ENCODE measurements around the gene NLRP6. TPM values are rescaled to one million over a fixed set of nuclear protein-coding genes. Genes with fewer than 3 reads are reported as not detected.

The NLRP6 gene
- total RNA-seq, 1 donor from 2014 or later = not detected

DNA sequence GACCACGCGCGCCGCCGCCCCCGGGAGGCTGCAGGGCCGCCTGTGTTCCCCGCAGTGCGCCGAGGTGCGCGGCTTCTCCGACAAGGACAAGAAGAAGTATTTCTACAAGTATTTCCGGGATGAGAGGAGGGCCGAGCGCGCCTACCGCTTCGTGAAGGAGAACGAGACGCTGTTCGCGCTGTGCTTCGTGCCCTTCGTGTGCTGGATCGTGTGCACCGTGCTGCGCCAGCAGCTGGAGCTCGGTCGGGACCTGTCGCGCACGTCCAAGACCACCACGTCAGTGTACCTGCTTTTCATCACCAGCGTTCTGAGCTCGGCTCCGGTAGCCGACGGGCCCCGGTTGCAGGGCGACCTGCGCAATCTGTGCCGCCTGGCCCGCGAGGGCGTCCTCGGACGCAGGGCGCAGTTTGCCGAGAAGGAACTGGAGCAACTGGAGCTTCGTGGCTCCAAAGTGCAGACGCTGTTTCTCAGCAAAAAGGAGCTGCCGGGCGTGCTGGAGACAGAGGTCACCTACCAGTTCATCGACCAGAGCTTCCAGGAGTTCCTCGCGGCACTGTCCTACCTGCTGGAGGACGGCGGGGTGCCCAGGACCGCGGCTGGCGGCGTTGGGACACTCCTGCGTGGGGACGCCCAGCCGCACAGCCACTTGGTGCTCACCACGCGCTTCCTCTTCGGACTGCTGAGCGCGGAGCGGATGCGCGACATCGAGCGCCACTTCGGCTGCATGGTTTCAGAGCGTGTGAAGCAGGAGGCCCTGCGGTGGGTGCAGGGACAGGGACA, 2.7 kb downstream of the NLRP6 start:
- no peaks in the 10 kb centered on the region for H3K27me3 Mint-ChIP-seq (ENCODE audit: low read depth)
- H3K4me3 Mint-ChIP-seq = no peak overlapping the region
- no peak for DNase-seq (ENCODE audit: low read depth, low spot score)
- peaks cover 4% of the 10 kb centered on the region for H3K36me3 Mint-ChIP-seq (ENCODE audit: low read depth)
- TF ChIP-seq, protein P1, sequence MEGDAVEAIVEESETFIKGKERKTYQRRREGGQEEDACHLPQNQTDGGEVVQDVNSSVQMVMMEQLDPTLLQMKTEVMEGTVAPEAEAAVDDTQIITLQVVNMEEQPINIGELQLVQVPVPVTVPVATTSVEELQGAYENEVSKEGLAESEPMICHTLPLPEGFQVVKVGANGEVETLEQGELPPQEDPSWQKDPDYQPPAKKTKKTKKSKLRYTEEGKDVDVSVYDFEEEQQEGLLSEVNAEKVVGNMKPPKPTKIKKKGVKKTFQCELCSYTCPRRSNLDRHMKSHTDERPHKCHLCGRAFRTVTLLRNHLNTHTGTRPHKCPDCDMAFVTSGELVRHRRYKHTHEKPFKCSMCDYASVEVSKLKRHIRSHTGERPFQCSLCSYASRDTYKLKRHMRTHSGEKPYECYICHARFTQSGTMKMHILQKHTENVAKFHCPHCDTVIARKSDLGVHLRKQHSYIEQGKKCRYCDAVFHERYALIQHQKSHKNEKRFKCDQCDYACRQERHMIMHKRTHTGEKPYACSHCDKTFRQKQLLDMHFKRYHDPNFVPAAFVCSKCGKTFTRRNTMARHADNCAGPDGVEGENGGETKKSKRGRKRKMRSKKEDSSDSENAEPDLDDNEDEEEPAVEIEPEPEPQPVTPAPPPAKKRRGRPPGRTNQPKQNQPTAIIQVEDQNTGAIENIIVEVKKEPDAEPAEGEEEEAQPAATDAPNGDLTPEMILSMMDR (conservative IDR thresholded peaks at IDR 0.05) = no peak
- no peak overlapping the region for H3K27ac Mint-ChIP-seq (ENCODE audit: unreplicated experiment)
- H3K9me3 Mint-ChIP-seq = peaks cover 4% of the 10 kb centered on the region
- peaks cover 13% of the 10 kb centered on the region for H3K4me1 Mint-ChIP-seq

DNA sequence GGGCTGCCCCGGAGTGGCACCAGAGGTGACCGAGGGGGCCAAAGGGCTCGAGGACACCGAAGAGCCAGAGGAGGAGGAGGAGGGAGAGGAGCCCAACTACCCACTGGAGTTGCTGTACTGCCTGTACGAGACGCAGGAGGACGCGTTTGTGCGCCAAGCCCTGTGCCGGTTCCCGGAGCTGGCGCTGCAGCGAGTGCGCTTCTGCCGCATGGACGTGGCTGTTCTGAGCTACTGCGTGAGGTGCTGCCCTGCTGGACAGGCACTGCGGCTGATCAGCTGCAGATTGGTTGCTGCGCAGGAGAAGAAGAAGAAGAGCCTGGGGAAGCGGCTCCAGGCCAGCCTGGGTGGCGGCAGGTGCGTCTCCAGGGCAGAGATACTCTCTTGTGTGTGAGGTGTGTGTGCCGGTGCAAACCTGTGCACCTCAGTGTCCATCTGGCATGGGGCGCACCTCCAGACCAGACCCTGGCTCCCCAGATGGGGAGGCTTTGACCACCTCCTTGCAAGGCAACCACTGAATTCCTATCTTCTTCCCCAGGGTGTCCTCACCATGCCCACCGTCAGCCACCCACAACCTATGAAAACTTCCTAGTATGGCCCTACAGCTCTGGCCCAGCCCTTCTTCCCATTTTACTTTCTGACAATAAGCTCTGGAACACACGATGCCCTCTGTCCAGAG, 3.4 kb downstream of the NLRP6 start:
- H3K36me3 Mint-ChIP-seq (ENCODE audit: low read depth) = peaks cover 3% of the 10 kb centered on the region

DNA sequence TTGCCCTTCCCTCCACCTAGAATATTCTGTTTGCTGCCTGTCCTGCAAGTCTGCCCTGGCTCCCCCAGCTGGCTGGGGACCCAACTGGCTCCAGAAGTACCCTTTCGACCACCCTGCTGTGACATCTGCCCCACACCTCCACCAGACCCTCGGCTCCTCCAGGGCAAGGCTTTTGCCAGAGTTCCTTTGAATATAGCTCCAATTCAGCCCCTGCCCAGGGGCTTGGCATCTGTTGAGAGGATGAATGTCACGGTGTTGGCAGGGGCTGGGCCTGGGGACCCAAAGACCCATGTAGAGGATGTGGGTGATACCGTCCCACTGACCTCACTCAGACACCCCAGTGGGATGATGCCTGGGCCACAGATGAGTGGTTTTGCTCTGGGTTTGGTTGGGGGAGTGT, 4.0 kb downstream of the NLRP6 start:
- Mint-ChIP-seq H3K4me3 (no peak overlapping the region), H3K36me3 (ENCODE audit: low read depth) (no peaks in the 10 kb centered on the region), H3K4me1 (peaks cover 16% of the 10 kb centered on the region), H3K27ac (ENCODE audit: unreplicated experiment) (no peak overlapping the region), H3K27me3 (ENCODE audit: low read depth) (peaks cover 4% of the 10 kb centered on the region), H3K9me3 (no peaks in the 10 kb centered on the region)
- DNase-seq (ENCODE audit: low read depth, low spot score) = no peak
- TF ChIP-seq, protein P1 (conservative IDR thresholded peaks at IDR 0.05) = no peak

More for the DNA sequence above, 3.4 kb downstream of the NLRP6 start:
- TF ChIP-seq, protein P1 (conservative IDR thresholded peaks at IDR 0.05) = no peak
- H3K27me3 Mint-ChIP-seq (ENCODE audit: low read depth) = no peaks in the 10 kb centered on the region
- peaks cover 13% of the 10 kb centered on the region for H3K4me1 Mint-ChIP-seq
- no peak overlapping the region for H3K4me3 Mint-ChIP-seq
- peaks cover 3% of the 10 kb centered on the region for H3K9me3 Mint-ChIP-seq
- DNase-seq (ENCODE audit: low read depth, low spot score) = no peak
- no peak overlapping the region for H3K27ac Mint-ChIP-seq (ENCODE audit: unreplicated experiment)

DNA sequence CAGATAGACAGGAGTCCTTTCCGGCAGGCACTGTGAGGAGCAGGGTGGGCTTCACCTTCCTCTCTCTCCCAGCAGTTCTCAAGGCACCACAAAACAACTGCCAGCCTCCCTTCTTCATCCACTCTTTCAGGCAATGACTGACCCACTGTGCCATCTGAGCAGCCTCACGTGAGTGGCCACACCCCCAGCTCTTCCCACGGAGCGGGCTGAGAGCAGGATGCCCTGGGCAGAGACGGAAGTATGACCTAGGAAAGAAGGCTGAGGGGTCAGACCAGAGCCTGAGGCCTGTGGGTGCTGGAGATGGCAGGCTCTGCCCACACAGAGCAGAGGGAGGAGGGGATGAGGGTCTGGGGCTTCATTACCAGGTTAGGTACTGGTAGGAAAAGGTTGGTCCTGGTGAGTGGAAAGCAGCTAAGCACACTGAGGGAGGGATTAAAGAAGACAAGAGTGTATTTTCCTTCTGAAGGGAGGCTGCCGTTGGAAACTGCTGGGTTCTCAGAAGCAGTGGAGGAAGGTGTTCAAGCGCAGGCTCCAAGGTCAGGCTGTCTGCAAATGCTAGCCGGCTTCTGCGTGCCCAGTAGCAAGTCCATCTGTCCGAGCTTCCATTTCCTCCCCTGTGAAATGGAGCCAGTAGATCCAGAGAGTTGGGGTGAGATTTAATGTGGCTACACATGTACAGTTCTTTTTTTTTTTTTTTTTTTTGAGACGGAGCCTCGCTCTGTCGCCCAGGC, 4.6 kb downstream of the NLRP6 start:
- no peak overlapping the region for H3K4me3 Mint-ChIP-seq
- H3K36me3 Mint-ChIP-seq (ENCODE audit: low read depth) = no peaks in the 10 kb centered on the region
- peaks cover 7% of the 10 kb centered on the region for H3K27me3 Mint-ChIP-seq (ENCODE audit: low read depth)
- DNase-seq (ENCODE audit: low read depth, low spot score) = no peak
- H3K27ac Mint-ChIP-seq (ENCODE audit: unreplicated experiment) = peak overlapping the region; percentile 83
- H3K4me1 Mint-ChIP-seq = peaks cover 16% of the 10 kb centered on the region
- TF ChIP-seq, protein P1 (conservative IDR thresholded peaks at IDR 0.05) = no peak
- no peaks in the 10 kb centered on the region for H3K9me3 Mint-ChIP-seq

DNA sequence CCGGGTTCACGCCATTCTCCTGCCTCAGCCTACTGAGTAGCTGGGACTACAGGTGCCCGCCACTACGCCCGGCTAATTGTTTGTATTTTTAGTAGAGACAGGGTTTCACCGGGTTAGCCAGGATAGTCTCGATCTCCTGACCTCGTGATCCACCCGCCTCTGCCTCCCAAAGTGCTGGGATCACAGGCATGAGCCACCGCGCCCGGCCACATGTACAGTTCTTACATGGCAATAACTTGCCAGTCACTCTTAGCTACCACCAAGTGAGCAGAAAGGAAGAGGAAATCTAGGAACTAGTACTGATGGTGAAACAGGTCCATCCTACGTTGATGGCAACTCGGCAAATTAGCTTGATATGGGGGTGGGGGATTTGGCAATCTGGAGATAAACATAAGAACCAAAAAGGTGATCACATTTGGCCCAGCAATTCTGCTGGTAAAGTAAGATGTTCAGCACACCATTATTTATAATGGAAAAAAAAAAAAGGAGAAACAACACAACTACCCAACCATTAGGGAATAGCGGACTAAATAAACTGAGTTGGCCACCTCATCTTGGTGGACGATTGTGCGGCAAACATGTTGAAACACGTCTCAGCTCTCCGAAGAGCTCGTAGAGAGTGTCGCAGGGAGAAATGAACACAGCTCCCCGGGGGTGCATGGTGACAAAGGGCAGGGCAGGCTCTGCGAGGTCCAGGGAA, 5.3 kb downstream of the NLRP6 start:
- Mint-ChIP-seq H3K27me3 (ENCODE audit: low read depth) (peaks cover 13% of the 10 kb centered on the region), H3K27ac (ENCODE audit: unreplicated experiment) (no peak overlapping the region), H3K36me3 (ENCODE audit: low read depth) (no peaks in the 10 kb centered on the region), H3K4me3 (peak overlapping the region; percentile 31), H3K4me1 (peaks cover 16% of the 10 kb centered on the region), H3K9me3 (no peaks in the 10 kb centered on the region)
- TF ChIP-seq, protein P1 (conservative IDR thresholded peaks at IDR 0.05) = no peak
- no peak for DNase-seq (ENCODE audit: low read depth, low spot score)
